Subcutaneous adipose tissue (tissue), 4 donors: ENCODE data around the gene TCF7L2. TPM values are rescaled to one million over a fixed set of nuclear protein-coding genes. Genes with fewer than 3 reads are reported as not detected.

Experiments used
- total RNA-seq, 4 donors: library from RNA; depleted of rRNA; stranded (reverse); fragments of >200 nt; gene quantifications; one replicate each; pipeline ENCODE4 v1.1.0, GENCODE V29; 2016
- TF ChIP-seq, protein P1 (sequence below): fragments of 450-650 bp; IDR thresholded peaks from one replicate; pipeline ENCODE4 v1.5.1; 2016; ENCODE audit warnings: low read depth, mild to moderate bottlenecking, control low read depth, antibody characterized with exemption, moderate library complexity

TCF7L2 gene
- total RNA-seq, 4 donors from 2014 or later: 24.3 to 70.1 (median 43.5) TPM

DNA sequence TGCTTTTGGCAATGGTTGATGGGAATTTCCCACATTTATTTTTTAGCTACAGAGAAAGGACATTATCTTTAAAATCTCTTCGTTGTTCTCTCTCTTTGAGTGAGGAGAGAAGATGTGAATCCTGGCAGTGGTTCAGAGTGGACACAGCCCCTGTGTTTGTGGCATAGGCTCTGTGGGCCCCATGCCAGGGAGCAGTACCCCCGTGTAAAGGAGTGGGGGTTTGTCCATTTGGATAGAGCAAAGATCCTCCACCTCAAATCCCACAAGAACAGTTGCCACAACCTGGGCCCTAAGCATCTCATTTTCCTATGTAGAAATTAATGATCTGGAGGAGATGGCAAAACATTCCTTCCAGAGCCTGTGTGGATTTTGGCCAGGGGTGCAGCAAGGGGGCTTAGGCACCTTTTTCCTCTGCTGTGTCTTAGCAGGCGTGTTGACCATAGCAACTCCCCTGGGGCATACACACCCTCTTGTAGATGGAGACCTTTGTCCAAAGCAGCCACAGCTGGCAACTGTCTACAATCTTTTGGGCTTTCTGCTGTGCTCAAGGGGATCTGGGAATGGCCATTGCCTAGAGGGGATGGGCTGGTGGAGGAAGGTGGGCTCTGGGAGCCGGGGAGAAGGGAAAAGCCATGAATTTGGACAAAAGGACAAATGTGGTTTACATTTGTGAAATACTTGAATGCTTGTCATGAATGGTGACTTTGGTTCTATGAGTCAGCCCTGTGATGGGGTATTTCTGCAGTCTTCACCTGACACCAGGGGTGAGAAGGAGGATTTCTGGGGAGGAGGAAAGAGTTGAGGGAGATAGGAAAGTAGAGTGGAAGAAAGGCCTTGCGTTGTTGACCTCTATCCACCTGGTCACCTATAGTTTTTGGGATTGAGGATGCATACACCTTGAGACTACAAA, 92.0 kb downstream of the TCF7L2 start:
- TF ChIP-seq, protein P1, sequence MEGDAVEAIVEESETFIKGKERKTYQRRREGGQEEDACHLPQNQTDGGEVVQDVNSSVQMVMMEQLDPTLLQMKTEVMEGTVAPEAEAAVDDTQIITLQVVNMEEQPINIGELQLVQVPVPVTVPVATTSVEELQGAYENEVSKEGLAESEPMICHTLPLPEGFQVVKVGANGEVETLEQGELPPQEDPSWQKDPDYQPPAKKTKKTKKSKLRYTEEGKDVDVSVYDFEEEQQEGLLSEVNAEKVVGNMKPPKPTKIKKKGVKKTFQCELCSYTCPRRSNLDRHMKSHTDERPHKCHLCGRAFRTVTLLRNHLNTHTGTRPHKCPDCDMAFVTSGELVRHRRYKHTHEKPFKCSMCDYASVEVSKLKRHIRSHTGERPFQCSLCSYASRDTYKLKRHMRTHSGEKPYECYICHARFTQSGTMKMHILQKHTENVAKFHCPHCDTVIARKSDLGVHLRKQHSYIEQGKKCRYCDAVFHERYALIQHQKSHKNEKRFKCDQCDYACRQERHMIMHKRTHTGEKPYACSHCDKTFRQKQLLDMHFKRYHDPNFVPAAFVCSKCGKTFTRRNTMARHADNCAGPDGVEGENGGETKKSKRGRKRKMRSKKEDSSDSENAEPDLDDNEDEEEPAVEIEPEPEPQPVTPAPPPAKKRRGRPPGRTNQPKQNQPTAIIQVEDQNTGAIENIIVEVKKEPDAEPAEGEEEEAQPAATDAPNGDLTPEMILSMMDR: no peak

DNA sequence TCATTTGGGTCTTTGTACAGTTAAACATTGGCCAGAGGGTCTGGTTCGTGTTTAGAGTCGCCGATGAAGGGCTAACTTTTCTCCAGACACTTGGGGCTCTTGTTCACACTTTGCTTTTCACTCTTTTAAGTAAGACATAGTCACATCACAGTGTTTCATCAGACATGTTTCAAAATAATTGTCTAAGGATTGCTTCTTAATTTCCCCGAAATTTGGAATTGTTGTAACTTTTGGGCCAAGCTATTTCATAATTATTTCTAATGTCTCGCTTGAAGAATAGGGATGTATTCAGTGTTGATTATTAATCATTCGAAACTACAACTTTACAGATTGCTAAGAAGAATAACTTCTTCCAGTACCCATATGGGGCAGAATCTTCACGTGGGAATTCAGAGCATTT, 92.8 kb downstream of the TCF7L2 start:
- TF ChIP-seq, protein P1: no peak

DNA sequence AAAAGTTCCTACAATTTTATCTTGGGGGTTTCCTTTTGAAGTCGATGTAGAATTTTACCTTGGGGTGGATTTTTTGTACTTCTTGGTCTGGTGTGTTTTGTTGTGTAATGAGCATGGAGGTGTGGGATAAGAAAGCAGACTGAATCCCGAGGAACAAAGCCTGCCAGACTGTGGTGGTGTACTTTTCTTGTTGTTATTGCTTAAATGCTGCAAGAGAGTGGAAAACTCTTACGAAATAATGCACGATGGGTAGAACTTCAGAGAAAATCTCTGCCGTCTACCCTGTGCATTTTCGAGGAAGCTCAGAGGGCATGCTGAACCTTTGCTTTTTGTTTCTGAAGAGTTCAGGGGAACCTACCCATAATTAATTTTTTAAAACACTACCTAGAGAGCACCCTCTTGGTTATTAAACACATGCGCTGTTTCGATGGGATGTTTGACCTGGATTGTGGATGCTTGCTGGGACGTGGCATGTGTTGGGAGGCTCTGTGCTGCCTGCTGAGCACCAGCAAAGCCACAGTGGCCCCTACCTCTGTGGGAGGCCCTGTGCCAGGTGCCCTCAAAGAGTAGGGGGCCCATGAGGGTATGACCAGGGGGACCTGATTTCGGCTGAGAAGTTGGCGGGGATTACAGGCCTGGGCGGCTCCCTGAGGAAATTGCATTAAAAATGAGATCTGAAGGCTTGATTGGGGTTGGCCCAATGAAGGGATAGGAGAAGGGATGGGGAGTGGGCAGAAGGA, 94.1 kb downstream of the TCF7L2 start:
- TF ChIP-seq, protein P1: no peak

DNA sequence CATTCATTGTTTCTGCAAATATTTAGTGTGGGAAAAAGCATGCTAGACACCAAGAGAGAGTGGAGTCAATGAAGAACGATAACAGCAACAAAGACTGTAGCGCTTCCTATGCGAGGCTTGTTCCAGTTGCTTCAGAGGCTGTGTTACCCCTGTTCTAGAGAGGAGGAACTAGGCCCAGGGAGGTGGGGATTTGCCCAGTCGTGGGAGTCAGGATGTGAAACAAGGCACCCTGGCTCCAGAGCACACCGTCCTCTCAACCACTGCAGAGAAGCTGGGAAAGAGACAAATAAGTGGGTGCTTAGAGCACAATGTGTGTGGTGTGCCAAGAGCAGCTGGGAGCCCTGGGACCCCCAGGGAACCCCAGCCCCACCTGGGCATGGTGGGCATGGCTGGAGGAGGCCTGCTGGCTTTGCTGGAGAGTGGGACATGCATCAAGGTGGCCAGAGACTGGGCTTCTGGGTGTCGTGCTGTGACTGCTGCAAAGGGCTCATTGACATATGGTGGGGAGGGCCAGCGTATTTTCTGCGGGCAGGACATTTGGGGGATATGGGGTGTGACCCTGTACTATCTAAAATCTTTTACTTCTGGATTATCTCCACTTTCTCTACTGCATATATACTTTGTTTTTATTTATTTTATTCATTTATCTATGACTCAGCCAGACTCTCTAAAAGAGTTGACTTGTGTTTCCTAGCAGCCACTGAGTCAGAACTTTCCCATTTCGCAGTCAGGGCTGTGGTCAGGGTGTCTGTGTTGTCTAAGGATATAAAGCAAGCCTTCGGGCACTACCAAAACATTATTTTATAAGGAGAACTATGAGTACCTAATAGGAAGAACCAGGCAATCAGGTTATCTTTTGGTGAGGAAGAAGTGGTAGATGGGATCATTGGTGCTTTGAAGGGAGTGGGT, 95.4 kb downstream of the TCF7L2 start:
- TF ChIP-seq, protein P1: no peak

DNA sequence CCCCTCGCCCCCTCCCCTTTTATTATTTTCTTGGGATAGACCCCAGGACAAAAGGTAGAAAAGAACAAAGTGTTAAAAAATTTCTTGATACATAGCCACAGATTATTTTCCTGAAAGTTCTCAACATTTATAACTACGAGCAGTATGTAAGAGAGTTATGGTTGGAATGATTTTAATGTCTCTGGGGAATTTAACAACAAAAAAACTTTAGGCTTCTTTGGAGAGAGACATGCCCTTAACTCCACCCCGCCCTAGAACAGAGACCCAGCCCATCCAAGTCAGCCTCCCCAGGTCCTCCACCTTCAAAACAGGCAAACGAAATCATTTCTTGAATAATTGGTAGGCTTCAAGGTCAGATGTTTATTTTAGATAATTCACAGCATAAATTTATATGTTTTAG, 97.1 kb downstream of the TCF7L2 start:
- TF ChIP-seq, protein P1: no peak

DNA sequence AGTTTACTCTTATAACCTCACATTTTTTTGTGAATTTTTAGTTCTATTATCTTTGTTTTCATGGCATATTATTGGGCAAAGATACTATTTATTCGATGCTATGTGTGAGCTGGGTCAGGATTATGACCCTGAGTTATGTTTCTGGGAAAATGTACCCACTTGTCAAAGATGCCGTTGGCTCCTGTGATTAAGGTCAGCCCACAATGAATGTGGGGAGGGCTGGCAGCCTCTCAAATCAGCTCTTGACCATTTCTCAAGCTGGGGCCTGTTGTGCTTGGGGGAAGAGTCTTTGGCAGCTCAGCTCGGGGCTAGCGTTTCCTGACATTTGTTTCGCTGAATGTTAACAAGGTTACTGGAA, 97.5 kb downstream of the TCF7L2 start:
- TF ChIP-seq, protein P1: no peak
